Smooth muscle cell (in vitro differentiated cells): ENCODE results near the gene SASH3. TPM values are rescaled to one million over a fixed set of nuclear protein-coding genes. Genes with fewer than 3 reads are reported as not detected.

Source experiments
- DNase-seq: peaks from one replicate; lab custom pipeline; 2025; ENCODE audit not compliant: unreplicated experiment; lab: John Stamatoyannopoulos, UW
- H2AFZ ChIP-seq: fragments of 200-600 bp; sonication (generic); 2 replicates; pipeline ENCODE4 v1.6.0; 2016; ENCODE audit warnings: antibody characterized with exemption, low read depth, mild to moderate bottlenecking
- H3F3A ChIP-seq: fragments of 200-600 bp; sonication (generic); 2 replicates; pipeline ENCODE4 v1.6.0; 2017; ENCODE audit warnings: antibody characterized with exemption, low read depth
- H3K27ac ChIP-seq: fragments of 200-600 bp; sonication (generic); 2 replicates; pipeline ENCODE4 v1.5.1; 2016; ENCODE audit warnings: low read depth, mild to moderate bottlenecking
- H3K27me3 ChIP-seq: fragments of 200-600 bp; sonication (generic); 2 replicates; pipeline ENCODE4 v1.6.1; 2016; ENCODE audit warnings: low read depth, mild to moderate bottlenecking
- H3K36me3 ChIP-seq: fragments of 200-600 bp; sonication (generic); 2 replicates; pipeline ENCODE4 v1.5.1; 2016; ENCODE audit warnings: low read depth
- H3K4me1 ChIP-seq: fragments of 200-600 bp; sonication (generic); 2 replicates; pipeline ENCODE4 v1.5.1; 2016; ENCODE audit warnings: low read depth
- H3K4me2 ChIP-seq: fragments of 200-600 bp; sonication (generic); 2 replicates; pipeline ENCODE4 v1.6.0; 2016; ENCODE audit warnings: mild to moderate bottlenecking
- H3K4me3 ChIP-seq: fragments of 200-600 bp; sonication (generic); 2 replicates; pipeline ENCODE4 v1.5.1; 2016; ENCODE audit warnings: mild to moderate bottlenecking
- H3K79me2 ChIP-seq: fragments of 200-600 bp; sonication (generic); 2 replicates; pipeline ENCODE4 v1.6.0; 2016; ENCODE audit warnings: low read depth, mild to moderate bottlenecking
- H3K9ac ChIP-seq: fragments of 200-600 bp; sonication (generic); 2 replicates; pipeline ENCODE4 v1.6.0; 2016; ENCODE audit warnings: low read depth
- H3K9me3 ChIP-seq: fragments of 200-600 bp; sonication (generic); replicated peaks from 2 replicates; pipeline ENCODE4 v1.5.1; 2016; ENCODE audit warnings: low read depth
- H4K20me1 ChIP-seq: fragments of 200-600 bp; sonication (generic); 2 replicates; pipeline ENCODE4 v1.6.0; 2016; ENCODE audit warnings: low read depth
- WGBS: methylation state at CpG from one replicate; pipeline ENCODE4 v1.1.7; 2016; ENCODE audit warnings: low lambda C conversion rate; 5-methylcytosine and 5-hydroxymethylcytosine counted together
- polyA plus RNA-seq: library from polyadenylated mRNA; unstranded; fragments of >200 nt; fragmentation: Nextera tagmentation; extraction: Ambion mirVana; gene quantifications from 2 replicates; pipeline ENCODE4 v1.2.1, GENCODE V29; 2016
- total RNA-seq: library from RNA; depleted of rRNA; stranded (reverse); fragments of >200 nt; gene quantifications from 2 replicates; pipeline ENCODE4 v1.2.3, GENCODE V29; 2014
- TF ChIP-seq, protein P1 (sequence below): fragments of 200-600 bp; sonication (generic); IDR thresholded peaks from 2 replicates; pipeline ENCODE4 v1.5.1; 2017; ENCODE audit warnings: borderline replicate concordance, mild to moderate bottlenecking, antibody characterized with exemption; ENCODE audit not compliant: insufficient read depth, poor library complexity, severe bottlenecking

Gene SASH3
- total and polyA plus RNA-seq, 2 experiments from 2014 or later = not detected

DNA sequence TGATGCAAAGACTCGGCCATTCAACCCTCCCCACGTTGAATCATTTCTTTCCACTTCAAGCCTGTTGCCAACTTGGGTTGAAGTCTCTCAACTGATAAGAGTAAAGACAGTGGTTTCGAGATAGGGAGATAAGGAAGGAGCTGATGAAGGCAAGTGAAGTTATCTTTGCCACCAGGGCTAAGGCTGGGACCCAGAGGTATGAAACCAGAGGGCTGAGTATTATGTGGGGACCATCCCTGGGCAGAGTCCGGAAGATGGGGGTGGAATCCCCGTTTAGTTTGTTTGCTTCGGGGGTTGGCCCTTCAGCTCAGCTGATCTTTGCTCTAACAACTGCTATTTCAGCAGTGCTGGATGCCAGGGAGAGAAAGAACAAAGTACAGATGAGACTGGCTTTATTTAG is 43.3 kb upstream of the SASH3 start:
- Histone ChIP-seq H3K4me1 (no peaks in the 10 kb centered on the region), H3K9me3 (no peaks in the 10 kb centered on the region), H3K27me3 (no peaks in the 10 kb centered on the region), H4K20me1 (no peaks in the 10 kb centered on the region), H3K4me3 (no peak overlapping the region), H3K36me3 (no peaks in the 10 kb centered on the region), H3K9ac (no peak overlapping the region), H2AFZ (no peak overlapping the region), H3K4me2 (no peak overlapping the region), H3F3A (no peaks in the 10 kb centered on the region), H3K27ac (no peak overlapping the region), H3K79me2 (no peaks in the 10 kb centered on the region)
- DNase-seq = no peak
- WGBS = 62% methylated on average over 6 of the region's 6 CpGs
- TF ChIP-seq, protein P1, sequence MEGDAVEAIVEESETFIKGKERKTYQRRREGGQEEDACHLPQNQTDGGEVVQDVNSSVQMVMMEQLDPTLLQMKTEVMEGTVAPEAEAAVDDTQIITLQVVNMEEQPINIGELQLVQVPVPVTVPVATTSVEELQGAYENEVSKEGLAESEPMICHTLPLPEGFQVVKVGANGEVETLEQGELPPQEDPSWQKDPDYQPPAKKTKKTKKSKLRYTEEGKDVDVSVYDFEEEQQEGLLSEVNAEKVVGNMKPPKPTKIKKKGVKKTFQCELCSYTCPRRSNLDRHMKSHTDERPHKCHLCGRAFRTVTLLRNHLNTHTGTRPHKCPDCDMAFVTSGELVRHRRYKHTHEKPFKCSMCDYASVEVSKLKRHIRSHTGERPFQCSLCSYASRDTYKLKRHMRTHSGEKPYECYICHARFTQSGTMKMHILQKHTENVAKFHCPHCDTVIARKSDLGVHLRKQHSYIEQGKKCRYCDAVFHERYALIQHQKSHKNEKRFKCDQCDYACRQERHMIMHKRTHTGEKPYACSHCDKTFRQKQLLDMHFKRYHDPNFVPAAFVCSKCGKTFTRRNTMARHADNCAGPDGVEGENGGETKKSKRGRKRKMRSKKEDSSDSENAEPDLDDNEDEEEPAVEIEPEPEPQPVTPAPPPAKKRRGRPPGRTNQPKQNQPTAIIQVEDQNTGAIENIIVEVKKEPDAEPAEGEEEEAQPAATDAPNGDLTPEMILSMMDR = no peak

DNA sequence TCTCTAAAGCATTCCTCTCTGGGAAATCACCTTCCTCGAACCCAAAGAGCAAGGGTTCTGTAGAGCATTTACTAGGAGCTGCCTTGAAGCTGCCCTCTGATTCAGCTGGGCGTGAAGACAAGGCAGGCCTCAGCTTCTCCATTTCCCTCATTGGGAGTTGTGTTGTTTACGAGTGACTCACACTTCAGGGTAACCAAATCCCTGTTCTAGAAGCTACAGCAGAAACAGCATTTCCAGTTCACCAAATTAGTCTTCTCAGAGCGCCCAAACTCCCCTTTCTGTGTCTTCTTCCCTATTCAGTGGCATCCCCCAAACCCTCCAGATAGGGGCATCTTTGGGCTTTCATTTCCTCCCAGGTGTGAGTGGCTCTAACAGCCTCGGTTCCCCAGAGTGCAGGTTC is 41.8 kb upstream of the SASH3 start:
- no peak overlapping the region for H3K27ac ChIP-seq
- no peaks in the 10 kb centered on the region for H3K9me3 ChIP-seq
- no peaks in the 10 kb centered on the region for H3K27me3 ChIP-seq
- H3K79me2 ChIP-seq = no peaks in the 10 kb centered on the region
- no peaks in the 10 kb centered on the region for H3K36me3 ChIP-seq
- H3K4me3 ChIP-seq = no peak overlapping the region
- no peak overlapping the region for H3K4me2 ChIP-seq
- no peaks in the 10 kb centered on the region for H3K4me1 ChIP-seq
- no peak overlapping the region for H2AFZ ChIP-seq
- no peak for DNase-seq
- H3F3A ChIP-seq = no peaks in the 10 kb centered on the region
- TF ChIP-seq, protein P1 = no peak
- no peaks in the 10 kb centered on the region for H4K20me1 ChIP-seq
- H3K9ac ChIP-seq = no peak overlapping the region
- 41% methylated on average over 5 of the region's 5 CpGs for WGBS

DNA sequence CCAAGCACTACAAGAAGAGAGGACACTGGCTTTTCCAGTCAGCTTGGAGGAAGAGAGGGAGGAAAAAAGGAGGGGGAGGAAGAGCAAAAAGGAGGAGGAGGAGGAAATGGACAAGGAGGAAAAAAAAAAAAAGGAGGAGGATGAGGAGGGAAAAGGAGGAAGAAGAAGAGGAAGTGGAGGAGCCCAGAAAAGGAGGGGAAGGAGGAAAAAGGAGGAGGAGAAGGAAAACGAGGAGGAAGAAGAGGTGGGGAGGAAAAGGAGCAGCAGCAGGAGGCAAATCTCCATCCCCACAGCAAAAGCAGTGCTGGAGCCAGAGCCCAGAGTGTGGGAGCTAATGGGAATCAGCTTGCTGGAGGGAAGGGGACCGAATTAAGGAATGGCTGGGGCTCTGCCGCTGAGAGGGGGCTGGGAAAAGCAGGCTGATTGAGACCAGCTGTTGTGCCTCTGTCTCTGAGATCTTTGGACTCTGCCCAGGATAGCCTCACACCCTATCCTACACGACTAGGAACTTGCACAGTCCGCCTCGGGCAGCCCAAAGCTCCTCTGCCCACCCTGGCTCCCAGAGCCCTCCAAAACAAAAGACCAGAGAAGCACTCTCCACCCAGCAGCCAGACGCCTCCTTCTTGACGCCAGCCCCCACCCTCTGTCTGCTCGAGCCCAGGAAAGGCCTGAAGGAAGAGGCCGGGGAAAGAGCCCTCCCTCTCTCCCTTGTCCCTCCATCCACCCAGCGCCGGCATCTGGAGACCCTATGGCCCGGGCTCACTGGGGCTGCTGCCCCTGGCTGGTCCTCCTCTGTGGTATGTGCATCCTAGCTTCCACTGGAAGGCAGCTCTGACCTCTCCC is 41.1 kb upstream of the SASH3 start, which contains the start of gene XPNPEP2:
Gene XPNPEP2, plus strand, starts transcription at position 514 of the 843 bp plus-strand sequence. Its CDS starts 235 bp downstream, at position 749.
- H3K36me3 ChIP-seq = no peaks in the 10 kb centered on the region
- no peak within 1 kb of the TSS for H3K4me2 ChIP-seq
- DNase-seq = no peak
- 43% methylated on average over 13 of the region's 13 CpGs for whole genome bisulfite sequencing
- H4K20me1 ChIP-seq = no peaks in the 10 kb centered on the region
- no peaks in the 10 kb centered on the region for H3K9me3 ChIP-seq
- H3K9ac ChIP-seq = no peak within 1 kb of the TSS
- no peaks in the 10 kb centered on the region for H3F3A ChIP-seq
- H3K4me3 ChIP-seq = no peak within 1 kb of the TSS
- H3K27ac ChIP-seq = no peak within 1 kb of the TSS
- TF ChIP-seq, protein P1 = no peak
- no peak within 1 kb of the TSS for H2AFZ ChIP-seq
- no peaks in the 10 kb centered on the region for H3K27me3 ChIP-seq
- no peaks in the 10 kb centered on the region for H3K4me1 ChIP-seq
- H3K79me2 ChIP-seq = no peaks in the 10 kb centered on the region
